SK-MEL-5 (cell line): ENCODE data around the gene ASS1. TPM values are rescaled to one million over a fixed set of nuclear protein-coding genes. Genes with fewer than 3 reads are reported as not detected.

Experiments
- DNase-seq: peaks from one replicate; pipeline ENCODE4 v3.0.0-alpha.2; 2016; ENCODE audit warnings: low read depth, low spot score
- in situ Hi-C: cut with HindIII; loops from 2 replicates; pipeline ENCODE4 v1.10.0; 2016; ENCODE audit warnings: low sequenced_read_pairs, high pct_unique_total_duplicates, low pct_unique_long_range_greater_than_20kb
- total RNA-seq: library from RNA; depleted of rRNA; stranded (reverse); fragments of >200 nt; shearing (Covaris generic); gene quantifications from 2 replicates; pipeline ENCODE4 v1.2.3, GENCODE V29; 2014

ASS1 gene
- total RNA-seq, 1 experiment from 2014 or later, result 3.7 TPM

DNA sequence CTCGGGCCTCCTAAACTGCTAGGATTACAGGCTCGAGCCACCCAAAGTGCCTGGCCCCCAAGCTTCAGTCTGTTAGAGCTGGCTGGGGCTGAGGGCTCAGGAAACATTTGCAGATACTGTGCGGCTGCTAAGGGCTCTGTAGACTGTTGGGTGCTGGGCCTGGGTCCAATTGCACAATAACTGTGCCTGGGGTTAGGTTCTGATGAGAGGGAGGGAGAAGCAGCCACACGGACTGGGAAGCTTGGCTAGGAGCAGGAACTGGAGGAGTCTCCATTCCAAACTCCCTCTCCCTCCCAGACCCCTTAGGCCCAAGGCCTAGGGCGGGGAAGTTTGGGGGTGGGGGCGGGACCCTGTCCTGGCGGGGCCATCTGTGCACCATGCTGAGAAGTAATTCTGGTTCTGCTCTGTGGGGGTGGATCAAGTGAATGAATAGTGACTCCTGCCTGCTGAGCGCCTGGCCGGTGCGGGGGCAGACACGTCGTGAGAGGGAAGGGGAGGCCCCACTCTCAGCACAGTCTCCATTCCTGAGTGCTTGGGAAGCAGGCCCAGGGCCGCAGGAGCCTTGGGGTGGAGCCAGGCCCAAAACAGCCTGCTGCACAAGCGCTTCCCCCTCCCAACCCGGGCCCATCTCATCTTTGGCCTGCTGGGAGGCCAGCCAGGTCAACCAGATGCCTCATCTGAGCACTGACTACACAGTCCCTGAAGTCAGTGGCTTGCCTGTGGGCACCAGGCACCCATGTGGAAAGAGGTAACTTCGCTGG is 1.5 kb downstream of the ASS1 start:
- DNase-seq, result no peak
- in situ Hi-C loops, result no loop called here

DNA sequence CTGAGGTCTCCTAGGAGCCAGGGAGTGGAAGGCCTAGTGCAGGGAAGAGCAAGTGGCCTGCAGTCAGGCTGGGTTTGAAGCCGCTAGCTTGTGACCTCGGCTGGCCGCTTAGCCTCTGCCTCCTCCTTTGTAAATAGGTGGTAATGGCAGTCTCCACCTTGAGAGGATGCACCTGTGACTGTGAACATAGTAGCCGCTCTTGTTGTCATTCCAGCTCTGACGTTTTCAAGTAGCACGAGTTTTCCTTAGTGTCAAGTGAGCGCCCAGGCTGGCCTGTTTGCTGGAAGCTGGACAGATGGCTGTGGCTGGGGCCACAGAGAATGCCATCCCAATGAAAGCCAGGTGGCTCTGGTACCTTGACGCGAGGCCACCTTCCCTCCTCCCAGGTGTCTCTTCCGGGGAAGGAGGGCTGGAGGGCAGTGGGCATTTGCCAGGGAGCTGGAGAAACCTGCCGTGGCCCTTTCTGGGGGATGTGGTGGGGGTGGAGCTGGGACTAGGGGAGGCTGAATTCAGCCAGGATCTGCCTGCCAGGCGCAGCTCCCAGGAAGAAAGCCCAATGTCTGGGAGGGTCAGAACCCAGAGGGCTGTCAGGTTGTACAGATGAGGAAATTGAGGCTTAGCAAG is 2.5 kb downstream of the ASS1 start:
- in situ Hi-C loops, result no loop called here
- no peak for DNase-seq

DNA sequence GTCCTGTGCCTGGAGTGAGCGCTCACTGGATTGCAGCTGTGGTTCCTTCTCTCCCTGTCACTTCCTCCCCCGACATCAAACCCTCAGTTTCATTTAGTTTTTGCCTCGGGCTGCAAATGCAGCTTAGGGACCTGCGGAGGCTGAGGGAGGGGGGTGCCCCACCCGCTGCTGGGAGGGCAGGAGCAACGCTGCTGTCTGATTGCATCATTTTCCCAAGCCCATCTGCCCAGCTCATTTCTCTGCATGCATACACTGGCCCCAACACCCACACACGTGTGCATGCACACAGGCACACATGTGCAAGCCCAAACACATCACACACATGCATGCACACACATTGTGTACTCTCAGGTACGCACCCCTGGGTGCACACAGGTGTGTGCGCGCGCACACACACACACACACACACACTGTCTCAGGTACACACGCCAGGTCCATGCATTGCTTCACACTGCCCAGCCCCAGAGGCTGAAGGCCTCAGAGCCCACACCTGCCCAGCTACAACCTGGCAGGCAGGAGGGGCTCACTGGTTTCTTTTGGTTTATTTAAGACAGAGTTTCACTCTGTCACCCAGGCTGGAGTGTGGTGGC is 3.4 kb downstream of the ASS1 start:
- in situ Hi-C loops, result no loop called here
- peak; percentile 27 for DNase-seq

DNA sequence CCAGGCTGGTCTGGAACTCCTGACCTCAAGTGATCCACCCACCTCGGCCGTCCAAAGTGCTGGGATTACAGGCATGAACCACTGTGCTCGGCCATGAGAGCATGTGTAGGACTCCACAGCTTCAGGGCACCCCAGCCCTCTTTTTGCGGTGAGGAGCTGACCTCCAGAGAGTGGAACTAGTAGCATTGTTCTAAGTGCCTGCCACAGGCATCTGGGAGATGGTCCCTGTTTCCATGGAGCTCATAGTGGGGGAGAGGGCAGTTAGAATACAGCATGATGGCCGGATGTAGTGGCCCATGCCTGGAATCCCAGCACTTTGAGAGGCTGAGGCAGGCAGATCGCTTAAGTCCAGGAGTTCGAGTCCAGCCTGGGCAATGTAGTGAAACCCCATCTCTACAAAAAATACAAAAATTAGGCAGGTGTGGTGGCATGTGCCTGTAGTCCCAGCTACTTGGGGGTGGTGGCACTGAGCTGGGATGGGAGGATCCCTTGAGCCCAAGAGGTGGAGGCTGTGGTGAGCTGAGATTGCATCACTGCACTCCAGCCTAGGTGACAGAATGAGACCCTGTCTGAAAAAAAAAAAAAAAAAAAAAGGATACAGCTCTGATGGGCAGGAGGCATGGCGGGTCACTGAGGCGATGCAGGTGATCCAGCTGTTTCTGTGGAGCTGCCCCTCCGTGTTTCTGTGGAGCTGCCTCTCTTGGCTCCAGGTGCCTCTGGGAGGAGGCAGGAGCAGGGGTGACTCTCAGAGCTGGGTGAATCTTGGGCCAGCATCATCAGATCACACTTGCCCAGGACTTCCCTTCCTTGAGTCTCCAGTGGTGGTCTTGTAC is 4.2 kb downstream of the ASS1 start:
- DNase-seq, result no peak
- in situ Hi-C loops, result no loop called here

DNA sequence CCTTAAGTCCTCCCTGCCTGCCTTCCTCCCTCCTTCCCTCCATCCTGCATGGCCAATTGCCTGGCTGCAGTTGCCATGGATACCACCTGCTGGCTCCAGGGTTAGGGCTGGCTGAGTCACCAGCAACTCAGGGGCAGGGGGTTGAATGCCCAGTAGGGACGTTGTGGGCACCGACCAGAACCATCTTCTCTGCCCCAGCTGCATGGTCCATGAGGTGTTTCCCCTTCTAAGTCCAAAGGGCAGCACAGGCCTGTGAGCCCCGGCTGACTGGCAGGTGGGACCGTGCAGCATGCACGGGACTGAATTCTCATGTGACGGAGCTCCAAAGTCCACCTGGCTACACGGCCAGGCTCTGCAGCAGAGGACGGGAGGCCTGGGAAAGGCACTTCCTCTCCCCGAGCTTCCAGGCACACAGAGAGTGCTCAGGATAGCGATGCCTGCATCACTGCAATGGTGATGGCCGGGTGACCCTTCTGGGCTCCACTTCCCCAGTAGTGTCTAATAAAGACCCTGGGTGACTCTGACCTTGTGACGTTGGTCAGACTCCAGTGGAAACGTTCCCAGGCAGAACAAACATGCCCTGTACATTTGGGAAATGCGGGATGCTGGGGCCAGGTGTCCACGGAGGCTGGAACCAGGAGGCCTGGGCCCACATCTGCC is 5.7 kb downstream of the ASS1 start:
- in situ Hi-C loops, result no loop called here
- DNase-seq, result no peak

DNA sequence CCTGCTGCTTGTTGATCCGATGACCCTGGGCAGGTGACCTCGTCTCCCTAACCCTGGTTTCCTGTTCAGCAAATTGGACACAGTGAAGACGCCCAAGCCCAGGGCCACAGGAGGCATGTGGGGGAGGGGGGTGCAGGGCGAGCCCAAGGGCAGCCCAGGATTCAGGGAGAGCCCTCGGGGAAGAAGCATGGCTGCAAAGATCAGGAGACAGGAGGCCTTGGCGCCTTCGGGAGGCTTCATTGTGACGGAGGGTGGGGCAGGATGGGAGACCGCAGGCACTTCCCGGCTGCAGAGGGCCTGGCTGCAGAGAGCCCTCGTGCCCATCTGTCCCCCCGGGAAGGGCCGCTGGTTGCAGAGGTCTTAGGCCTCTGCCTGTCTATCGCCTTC is 6.2 kb downstream of the ASS1 start:
- in situ Hi-C loops, result no loop called here
- no peak for DNase-seq

DNA sequence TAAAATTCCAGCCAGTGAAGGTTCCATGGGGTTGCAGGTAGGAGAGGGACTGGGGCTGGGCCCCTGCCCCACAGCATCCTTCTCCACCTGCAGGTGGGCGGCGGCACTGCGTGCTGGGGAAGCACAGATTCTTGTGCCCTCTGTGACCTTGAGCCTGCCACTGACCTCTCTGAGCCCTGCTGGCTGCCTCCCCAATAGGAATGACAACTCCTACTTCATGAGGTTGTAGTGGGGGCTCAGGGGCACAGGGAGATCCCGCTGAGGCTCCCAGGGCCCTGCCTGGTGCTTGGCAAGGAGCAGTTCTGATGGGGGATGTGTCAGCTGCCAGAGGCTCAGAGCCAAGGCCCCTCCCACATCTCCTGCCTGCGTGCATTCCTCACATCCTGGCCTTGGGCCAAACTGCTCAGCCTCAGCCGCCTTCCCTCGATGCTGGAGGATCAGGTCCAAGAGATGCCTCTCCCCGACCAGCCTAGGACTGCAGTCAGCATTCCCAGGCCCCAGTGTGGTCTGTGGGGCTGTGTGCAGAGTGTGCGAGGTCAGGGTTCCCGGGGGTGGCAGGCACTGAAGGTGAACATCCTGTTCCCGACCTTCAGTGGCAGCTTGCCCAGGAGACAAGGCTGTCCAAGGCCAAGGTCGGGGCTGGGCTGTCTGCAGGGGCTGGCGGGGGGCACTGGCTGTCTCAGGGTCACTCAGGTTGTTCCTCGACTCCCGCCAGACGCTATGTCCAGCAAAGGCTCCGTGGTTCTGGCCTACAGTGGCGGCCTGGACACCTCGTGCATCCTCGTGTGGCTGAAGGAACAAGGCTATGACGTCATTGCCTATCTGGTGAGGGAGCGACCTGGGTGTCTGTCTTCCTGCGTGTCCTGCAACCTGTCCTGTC is 7.0 kb downstream of the ASS1 start:
- peak; percentile 76 for DNase-seq
- in situ Hi-C loops, result no loop called here

DNA sequence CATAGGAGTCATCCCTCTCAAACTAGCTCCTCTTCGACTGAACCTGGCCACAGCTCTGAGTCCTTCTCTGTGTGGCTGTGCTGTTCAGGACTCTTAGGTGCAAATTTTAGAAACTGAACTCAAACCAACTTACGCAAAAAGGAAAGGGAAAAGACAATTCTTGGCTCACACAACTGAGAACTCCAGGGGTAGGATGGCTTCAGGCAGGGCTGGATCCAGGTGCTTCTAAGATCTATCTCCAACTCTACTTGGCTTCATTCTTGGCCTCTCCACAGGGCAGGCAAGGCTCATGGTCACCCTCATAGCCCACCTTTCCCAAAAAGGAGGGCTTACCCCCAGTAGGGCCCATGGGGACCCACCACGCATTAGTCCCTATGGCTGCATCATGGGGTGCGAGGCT is 8.1 kb downstream of the ASS1 start:
- in situ Hi-C loops, result no loop called here
- no peak for DNase-seq

DNA sequence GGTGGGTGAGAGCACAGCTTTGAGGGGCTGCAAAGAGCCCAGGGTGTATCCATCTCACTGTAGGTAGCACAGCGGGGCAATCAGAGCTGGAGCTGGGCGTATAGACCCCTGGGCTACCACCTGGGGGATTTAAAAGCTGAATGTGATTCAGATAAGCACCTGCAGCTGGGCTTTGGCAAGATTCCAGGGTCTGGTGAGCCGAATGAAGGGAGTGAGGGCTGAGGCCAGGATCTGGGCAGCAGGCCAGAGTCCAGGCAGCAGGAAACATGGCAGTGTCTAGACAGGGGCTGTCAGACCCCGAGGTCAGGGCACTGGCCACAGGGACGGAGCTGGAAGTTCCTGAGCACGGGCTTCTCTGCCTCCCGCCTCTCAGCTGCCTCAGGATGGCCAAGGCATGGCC is 8.7 kb downstream of the ASS1 start:
- in situ Hi-C loops, result no loop called here
- DNase-seq, result no peak

DNA sequence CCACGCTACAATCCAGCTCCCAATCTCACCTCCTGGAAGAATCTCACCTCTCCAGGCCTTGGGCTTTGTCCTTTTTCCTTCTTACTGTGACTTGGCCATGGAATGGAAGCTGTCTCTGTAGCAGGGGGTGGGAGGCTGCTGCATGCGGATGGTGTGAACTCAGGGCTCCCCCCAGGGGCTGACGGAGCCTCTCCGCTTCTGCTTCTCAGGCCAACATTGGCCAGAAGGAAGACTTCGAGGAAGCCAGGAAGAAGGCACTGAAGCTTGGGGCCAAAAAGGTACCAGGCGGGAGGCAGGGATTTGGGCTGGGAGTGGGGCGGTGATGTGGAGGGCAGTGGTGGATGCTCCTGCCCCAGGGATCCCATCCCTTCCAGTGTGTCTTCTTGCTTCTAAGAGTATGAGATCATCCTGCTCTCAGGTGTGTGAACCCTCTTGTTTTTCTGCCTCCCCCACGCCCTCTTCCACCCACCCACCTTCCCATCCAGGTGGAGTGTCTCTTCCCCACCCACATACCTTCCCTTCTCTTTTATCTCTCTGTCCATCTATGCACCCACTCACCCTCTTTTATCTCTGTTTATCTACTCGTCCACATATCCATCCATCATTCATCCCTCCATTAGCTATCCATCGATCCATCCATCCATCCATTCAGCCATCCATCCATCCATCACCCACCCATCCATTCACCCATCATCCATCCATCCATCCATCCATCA is 9.5 kb downstream of the ASS1 start:
- no peak for DNase-seq
- in situ Hi-C loops, result no loop called here

DNA sequence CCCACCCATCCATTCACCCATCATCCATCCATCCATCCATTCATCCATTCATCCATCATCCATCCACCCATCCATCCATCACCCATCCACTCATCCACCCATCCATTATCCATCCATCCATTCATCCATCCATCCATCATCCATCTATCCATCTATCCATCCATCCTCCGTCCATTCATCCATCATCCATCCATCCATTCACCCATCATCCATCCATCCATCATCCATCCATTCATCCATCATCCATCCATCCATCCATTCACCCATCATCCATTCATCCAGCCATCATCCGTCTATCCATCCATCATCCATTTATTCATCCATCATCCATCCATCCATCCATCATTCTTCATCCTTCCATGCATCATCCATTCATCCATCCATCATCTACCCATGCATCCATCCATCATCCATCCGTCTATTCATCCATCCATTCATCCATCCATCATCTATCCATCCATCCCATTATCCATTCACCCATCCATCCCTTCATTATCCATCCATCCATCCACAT is 10.1 kb downstream of the ASS1 start:
- in situ Hi-C loops, result no loop called here
- no peak for DNase-seq

DNA sequence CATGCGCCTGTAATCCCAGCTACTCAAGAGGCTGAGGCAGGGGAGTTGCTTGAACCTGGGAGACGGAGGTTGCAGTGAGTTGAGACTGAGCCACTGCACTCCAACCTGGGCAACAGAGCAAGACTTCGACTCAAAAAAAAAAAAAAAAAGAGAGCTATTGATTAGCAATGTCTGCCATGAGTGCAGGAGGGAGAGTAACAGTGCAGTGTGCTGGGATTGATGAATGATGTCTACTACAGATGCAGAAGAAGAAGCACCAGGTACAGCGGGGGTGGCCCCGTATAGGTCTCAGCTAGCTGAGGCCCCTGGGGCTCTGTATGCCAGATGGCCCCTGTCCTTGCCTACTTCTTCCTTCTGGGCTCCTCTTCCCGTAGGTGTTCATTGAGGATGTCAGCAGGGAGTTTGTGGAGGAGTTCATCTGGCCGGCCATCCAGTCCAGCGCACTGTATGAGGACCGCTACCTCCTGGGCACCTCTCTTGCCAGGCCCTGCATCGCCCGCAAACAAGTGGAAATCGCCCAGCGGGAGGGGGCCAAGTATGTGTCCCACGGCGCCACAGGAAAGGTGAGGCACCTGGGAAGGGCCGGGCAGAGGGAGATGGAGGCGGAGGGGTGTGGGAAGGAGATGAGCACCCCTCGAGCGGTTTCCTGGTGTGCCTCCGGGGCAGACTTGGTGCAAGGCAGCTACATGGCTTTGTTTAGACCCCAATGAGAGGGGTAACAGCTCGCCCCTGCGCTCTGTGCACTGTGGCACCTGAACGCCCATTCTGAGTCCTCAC is 13.5 kb downstream of the ASS1 start:
- in situ Hi-C loops, result no loop called here
- no peak for DNase-seq

DNA sequence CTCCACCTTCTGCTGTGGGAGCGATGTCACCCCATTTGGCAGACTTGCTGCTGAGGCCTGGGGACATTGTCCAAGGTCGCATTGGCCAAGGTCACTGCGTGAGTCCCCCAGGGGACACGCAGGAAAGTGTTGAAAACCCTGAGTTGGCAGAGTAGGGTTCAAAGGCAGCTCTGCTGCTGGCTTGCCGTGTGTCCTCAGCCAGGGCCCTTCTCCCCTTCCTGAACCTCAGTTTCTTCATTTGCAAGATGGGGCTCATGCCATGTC is 14.0 kb downstream of the ASS1 start:
- no peak for DNase-seq
- in situ Hi-C loops, result no loop called here

DNA sequence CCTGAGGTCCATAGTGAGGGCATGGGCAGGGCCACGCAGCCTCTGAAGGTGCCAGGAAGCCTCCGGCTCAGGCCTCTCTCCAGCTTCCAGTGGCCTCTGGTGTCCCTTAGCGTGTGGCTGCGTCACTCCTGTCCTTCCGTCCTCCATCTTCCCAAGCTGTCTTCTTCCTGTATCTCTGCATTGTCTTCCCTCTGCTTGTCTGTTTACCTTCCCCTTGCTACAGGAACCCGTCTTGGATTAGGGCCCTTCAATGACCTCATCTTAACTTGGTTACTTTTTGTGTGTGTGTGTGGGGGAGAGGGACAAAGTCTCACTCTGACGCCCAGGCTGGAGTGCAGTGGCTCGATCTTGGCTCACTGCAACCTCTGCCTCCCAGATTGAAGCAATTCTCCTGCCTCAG is 14.4 kb downstream of the ASS1 start:
- DNase-seq, result no peak
- in situ Hi-C loops, result no loop called here

DNA sequence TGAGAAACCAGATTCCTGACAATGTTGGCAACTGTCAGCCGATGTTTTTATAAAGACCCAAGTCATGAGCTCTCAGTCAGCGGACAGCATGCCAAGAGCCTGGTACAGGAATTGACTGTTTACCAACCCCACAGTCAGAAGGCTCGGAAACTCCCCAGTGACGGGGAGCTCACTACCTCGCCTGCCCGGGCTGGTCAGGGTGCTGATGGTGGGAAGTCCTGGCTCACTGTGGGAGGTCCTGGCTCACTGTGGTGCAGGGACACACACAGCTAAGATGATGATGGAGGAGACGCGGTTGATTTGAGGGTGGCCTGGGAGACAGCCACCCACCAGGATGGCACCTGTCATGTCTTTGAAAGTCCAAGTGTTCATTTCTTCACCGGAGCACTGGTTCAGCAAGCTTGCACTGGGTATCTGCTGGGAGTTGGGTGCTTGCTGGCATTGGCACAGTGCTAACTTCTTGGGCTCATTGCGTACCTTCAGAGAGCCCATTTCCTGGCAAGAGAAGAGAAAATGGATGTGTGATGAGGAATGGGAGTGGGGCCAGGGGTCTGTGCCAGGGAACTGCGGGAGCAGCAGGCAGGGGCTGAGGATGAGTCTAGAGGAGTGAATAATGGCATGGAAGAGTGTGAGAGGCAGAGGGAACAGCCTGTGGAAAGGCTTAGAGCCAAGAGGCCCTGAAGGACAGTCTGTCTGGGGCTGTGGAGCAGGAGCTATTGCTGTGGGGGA is 15.3 kb downstream of the ASS1 start:
- peak; percentile 14 for DNase-seq
- in situ Hi-C loops, result no loop called here
